Mesodermal cell (in vitro differentiated cells): ENCODE results near the gene C6orf120.

Experiments used
- H3K27ac ChIP-seq: 2 replicates; pipeline ENCODE4 v1.7.0; 2013; ENCODE audit warnings: mild to moderate bottlenecking, low read depth, low read length, moderate library complexity; ENCODE audit not compliant: severe bottlenecking
- H3K36me3 ChIP-seq: 2 replicates; pipeline ENCODE4 v1.7.1; 2013; ENCODE audit warnings: mild to moderate bottlenecking, low read length, moderate library complexity; ENCODE audit not compliant: control insufficient read depth, insufficient read depth
- H3K4me1 ChIP-seq: one replicate; pipeline ENCODE4 v1.7.1; 2013; ENCODE audit warnings: mild to moderate bottlenecking, low read length; ENCODE audit not compliant: insufficient read depth, control insufficient read depth, poor library complexity, severe bottlenecking
- H3K4me3 ChIP-seq: 2 replicates; pipeline ENCODE4 v1.7.0; 2013; ENCODE audit warnings: low read length, control low read depth, mild to moderate bottlenecking; ENCODE audit not compliant: insufficient read depth, poor library complexity, severe bottlenecking; ENCODE audit errors: extremely low read depth
- H3K9me3 ChIP-seq: 2 replicates; pipeline ENCODE4 v1.7.1; 2013; ENCODE audit warnings: mild to moderate bottlenecking, low read length, moderate library complexity; ENCODE audit not compliant: control insufficient read depth
- WGBS, 2 experiments: methylation state at CpG; one replicate each; pipeline ENCODE4 v1.1.5; 2013; ENCODE audit warnings: missing lambda C conversion rate in 2 of 2; ENCODE audit not compliant: insufficient coverage in 2 of 2; 5-methylcytosine and 5-hydroxymethylcytosine counted together

Gene C6orf120

GRCh38 chr6:169707772-169708171 lies 5.8 kb downstream of the C6orf120 start:
- 70 to 94% methylated on average over 2 of the region's 2 CpGs for WGBS, 2 experiments
- Histone ChIP-seq H3K27ac (no peak overlapping the region), H3K4me3 (no peak overlapping the region)

GRCh38 chr6:169709293-169709692 lies 7.4 kb downstream of the C6orf120 start:
- no peak overlapping the region for H3K4me3 ChIP-seq

More at GRCh38 chr6:169707772-169708171, 5.8 kb downstream of the C6orf120 start:
- Histone ChIP-seq H3K4me1 (peaks cover 11% of the 10 kb centered on the region), H3K9me3 (no peaks in the 10 kb centered on the region), H3K36me3 (peaks cover 29% of the 10 kb centered on the region)

GRCh38 chr6:169710009-169710408 lies 8.1 kb downstream of the C6orf120 start:
- H3K4me3 ChIP-seq: no peak overlapping the region
- WGBS, 2 experiments: 92 to 96% methylated on average over 2 of the region's 3 CpGs
- no peak overlapping the region for H3K27ac ChIP-seq
- no peaks in the 10 kb centered on the region for H3K9me3 ChIP-seq
- H3K36me3 ChIP-seq: peaks cover 45% of the 10 kb centered on the region
- no peaks in the 10 kb centered on the region for H3K4me1 ChIP-seq

More at GRCh38 chr6:169709293-169709692, 7.4 kb downstream of the C6orf120 start:
- Histone ChIP-seq H3K4me1 (peaks cover 1% of the 10 kb centered on the region), H3K27ac (no peak overlapping the region), H3K9me3 (no peaks in the 10 kb centered on the region), H3K36me3 (peaks cover 41% of the 10 kb centered on the region)

GRCh38 chr6:169714178-169714577 lies 12.3 kb downstream of the C6orf120 start:
- H3K27ac ChIP-seq: no peak overlapping the region
- no peak overlapping the region for H3K4me3 ChIP-seq
- H3K4me1 ChIP-seq: no peaks in the 10 kb centered on the region
- H3K9me3 ChIP-seq: no peaks in the 10 kb centered on the region
- WGBS, 2 experiments: 100% methylated on average over 2 of the region's 2 CpGs
- peaks cover 62% of the 10 kb centered on the region for H3K36me3 ChIP-seq

GRCh38 chr6:169714595-169714994 lies 12.7 kb downstream of the C6orf120 start:
- no peak overlapping the region for H3K27ac ChIP-seq
- no peak overlapping the region for H3K4me3 ChIP-seq
- no peaks in the 10 kb centered on the region for H3K4me1 ChIP-seq
- H3K9me3 ChIP-seq: no peaks in the 10 kb centered on the region
- 100% methylated on average over 4 to 6 of the region's 9 CpGs for WGBS, 2 experiments
- peaks cover 66% of the 10 kb centered on the region for H3K36me3 ChIP-seq

- Histone ChIP-seq H3K27ac (no peak overlapping the region), H3K4me1 (no peaks in the 10 kb centered on the region), H3K9me3 (no peaks in the 10 kb centered on the region), H3K4me3 (no peak overlapping the region), H3K36me3 (peaks cover 42% of the 10 kb centered on the region)
- WGBS, 2 experiments: 83 to 100% methylated on average over 1 to 4 of the region's 4 CpGs
Observed at GRCh38 chr6:169719117-169719516, 17.2 kb downstream of the C6orf120 start.

- no peak overlapping the region for H3K27ac ChIP-seq
- WGBS, 2 experiments: 95 to 96% methylated on average over 3 of the region's 3 CpGs
- H3K4me3 ChIP-seq: no peak overlapping the region
- peaks cover 30% of the 10 kb centered on the region for H3K36me3 ChIP-seq
- peaks cover under 1% of the 10 kb centered on the region for H3K4me1 ChIP-seq
- no peaks in the 10 kb centered on the region for H3K9me3 ChIP-seq
Observed at GRCh38 chr6:169720207-169720855, 18.4 kb downstream of the C6orf120 start.

- Histone ChIP-seq H3K4me3 (peak overlapping the region; percentile 64), H3K36me3 (peaks cover 13% of the 10 kb centered on the region), H3K27ac (peak overlapping the region; percentile 74), H3K9me3 (no peaks in the 10 kb centered on the region), H3K4me1 (peaks cover 8% of the 10 kb centered on the region)
- WGBS, 2 experiments: 4 to 7% methylated on average over 15 to 21 of the region's 22 CpGs
Observed at GRCh38 chr6:169722362-169723199, 20.7 kb downstream of the C6orf120 start.

GRCh38 chr6:169723200-169723909 lies 21.4 kb downstream of the C6orf120 start:
- peaks cover 9% of the 10 kb centered on the region for H3K36me3 ChIP-seq
- H3K9me3 ChIP-seq: no peaks in the 10 kb centered on the region
- 0% methylated on average over 47 to 51 of the region's 70 CpGs for WGBS, 2 experiments
- H3K27ac ChIP-seq: peak overlapping the region; percentile 74
- H3K4me1 ChIP-seq: peaks cover 8% of the 10 kb centered on the region
- peak overlapping the region; percentile 64 for H3K4me3 ChIP-seq

GRCh38 chr6:169723991-169724493 lies 22.1 kb downstream of the C6orf120 start:
- no peaks in the 10 kb centered on the region for H3K9me3 ChIP-seq
- 0% methylated on average over 20 to 42 of the region's 89 CpGs for WGBS, 2 experiments
- peak overlapping the region; percentile 38 for H3K4me3 ChIP-seq
- H3K27ac ChIP-seq: peak overlapping the region; percentile 75
- peaks cover 6% of the 10 kb centered on the region for H3K36me3 ChIP-seq
- peaks cover 8% of the 10 kb centered on the region for H3K4me1 ChIP-seq
